ENCODE data around the gene BNC1.
"Not testable (repeated sequence)": the region's sequence is repeated elsewhere in the genome, so short reads cannot be mapped to it uniquely, and the experiment has no call there.

The BNC1 gene

DNA sequence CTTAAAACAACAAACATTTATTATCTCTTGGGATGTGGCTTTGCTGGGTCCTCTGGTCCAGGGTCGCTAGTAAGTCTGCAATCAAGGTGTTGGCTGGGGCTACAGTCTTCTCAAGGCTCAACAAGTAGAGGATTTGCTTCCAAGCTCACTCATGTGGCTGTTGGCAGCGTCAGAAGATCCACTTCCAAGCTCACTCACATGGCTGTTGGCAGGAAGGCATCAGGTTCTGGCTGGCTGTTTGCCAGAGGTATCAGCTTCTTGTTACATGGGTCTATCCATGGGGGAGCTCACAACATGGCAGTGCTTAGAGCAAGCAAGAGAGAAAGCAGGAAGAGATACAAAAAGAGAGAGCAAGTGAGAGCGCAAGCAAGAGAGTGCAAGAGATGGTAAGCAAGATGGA lies 15.0 kb upstream of the BNC1 start:
- in situ Hi-C loops (cut with MboI; ENCODE audit: low sequenced_read_pairs) = no loop called here

GRCh38 chr15:83295417-83295816 lies 11.0 kb upstream of the BNC1 start:
- in situ Hi-C loops (cut with MboI; ENCODE audit: low sequenced_read_pairs) = no loop called here

- in situ Hi-C loops (cut with MboI; ENCODE audit: low sequenced_read_pairs) = no loop called here
These were observed 8.7 kb upstream of the BNC1 start for GRCh38 chr15:83293201-83293600.

DNA sequence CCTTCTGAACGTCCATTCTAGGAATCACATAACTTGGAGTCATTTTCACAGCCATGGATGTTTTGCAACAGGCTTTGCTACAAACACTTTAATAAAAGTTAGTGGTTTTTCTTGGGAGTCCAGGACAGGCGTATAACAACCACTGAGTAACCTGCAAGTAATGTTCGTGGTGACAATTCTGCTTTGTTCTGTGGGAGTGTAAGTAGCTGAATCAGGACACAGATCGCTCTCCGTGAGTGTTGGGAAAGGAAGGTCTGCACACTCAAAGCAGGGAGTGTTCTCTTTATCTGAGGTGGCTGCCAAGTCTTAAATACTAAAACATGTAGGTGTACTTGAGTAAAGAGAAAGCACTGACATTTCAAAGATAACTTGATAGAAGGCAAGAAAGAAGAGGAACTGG lies 7.9 kb upstream of the BNC1 start:
- in situ Hi-C loops (cut with MboI; ENCODE audit: low sequenced_read_pairs) = no loop called here

- in situ Hi-C loops (cut with MboI; ENCODE audit: low sequenced_read_pairs) = no loop called here
These were observed 5.8 kb upstream of the BNC1 start for GRCh38 chr15:83290236-83290635.

GRCh38 chr15:83289160-83289559 lies 4.7 kb upstream of the BNC1 start:
- in situ Hi-C loops (cut with MboI; ENCODE audit: low sequenced_read_pairs) = no loop called here

GRCh38 chr15:83288381-83288801 lies 3.9 kb upstream of the BNC1 start:
- in situ Hi-C loops (cut with MboI; ENCODE audit: low sequenced_read_pairs) = no loop called here

- in situ Hi-C loops (cut with MboI; ENCODE audit: low sequenced_read_pairs) = no loop called here
These were observed 3.1 kb upstream of the BNC1 start for GRCh38 chr15:83287541-83288027.

- in situ Hi-C loops (cut with MboI; ENCODE audit: low sequenced_read_pairs) = no loop called here
These were observed 1.6 kb upstream of the BNC1 start for GRCh38 chr15:83285979-83286553.

- in situ Hi-C loops (cut with MboI; ENCODE audit: low sequenced_read_pairs) = no loop called here
These were observed 967 bp upstream of the BNC1 start for GRCh38 chr15:83285284-83285978.

GRCh38 chr15:83283813-83284558 lies 478 bp downstream of the BNC1 start:
- in situ Hi-C loops (cut with MboI; ENCODE audit: low sequenced_read_pairs) = no loop called here

DNA sequence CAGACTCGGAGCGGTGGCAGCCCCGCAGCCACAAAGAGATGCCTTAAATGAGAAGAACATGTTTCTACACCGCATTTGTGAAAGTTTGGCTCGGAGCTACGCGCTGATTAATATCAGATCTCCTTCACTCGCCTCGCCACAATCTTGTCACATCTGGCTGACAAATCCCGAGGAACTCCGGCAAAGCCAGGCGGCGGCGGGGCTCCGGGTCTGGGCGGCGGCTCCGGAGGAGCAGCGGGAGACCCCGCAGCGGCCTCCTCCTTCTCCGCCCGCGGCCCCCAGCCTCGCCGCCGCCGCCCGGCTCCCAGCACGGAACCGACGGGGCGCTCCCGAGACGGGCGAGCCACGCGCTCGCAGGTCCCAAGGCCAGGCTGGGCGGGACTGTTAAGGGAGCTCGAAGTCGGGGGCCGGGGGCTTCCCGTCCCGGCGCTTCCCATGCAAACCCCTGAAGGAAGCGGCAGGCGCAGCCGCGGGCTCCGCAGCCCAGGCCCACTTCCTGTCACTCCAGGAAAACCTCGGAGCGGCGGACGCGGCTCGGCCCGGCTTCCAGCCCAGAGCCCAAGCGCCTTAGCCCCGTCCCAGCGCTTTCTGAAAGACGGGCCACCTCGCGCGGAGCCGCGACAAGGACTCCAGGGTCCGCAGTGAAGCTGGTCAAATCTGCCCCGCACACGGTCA lies 1.2 kb downstream of the BNC1 start:
- in situ Hi-C loops (cut with MboI; ENCODE audit: low sequenced_read_pairs) = no loop called here

DNA sequence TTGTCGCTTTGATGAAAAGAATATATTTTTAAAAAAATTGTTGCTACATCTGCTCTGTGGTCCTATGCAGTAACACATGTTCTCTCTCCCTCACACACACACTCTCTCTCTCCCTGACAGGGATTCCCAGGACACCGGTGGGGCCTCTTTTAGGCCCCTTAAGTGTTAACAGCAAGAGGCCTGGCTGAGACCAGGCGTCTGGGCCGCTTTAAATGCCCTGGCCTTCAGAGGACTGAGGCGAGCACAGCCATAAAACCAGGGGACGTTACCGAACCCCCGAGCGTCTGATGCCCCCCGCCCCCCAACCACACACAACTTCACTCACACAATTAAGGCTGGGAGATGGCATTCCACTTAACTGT lies 1.7 kb downstream of the BNC1 start:
- in situ Hi-C loops (cut with MboI; ENCODE audit: low sequenced_read_pairs) = no loop called here

DNA sequence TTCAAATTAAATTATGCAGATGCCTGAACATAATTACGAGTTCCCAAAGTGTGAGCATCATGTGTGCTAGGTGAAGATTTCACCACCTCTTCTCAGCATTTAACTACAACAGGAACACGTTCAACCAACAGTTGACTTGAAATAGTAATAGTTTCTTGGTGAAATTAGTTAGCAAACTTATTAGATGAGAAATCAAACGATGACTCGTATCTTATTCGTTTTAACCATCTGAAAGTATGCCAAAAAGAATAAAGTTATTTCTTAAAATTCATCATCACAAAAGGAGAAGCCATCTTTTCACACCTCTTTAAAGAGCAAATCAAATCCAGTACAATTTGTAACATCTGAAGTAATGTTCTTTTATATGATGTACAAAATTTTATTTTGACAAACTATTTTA lies 2.3 kb downstream of the BNC1 start:
- in situ Hi-C loops (cut with MboI; ENCODE audit: low sequenced_read_pairs) = no loop called here

- in situ Hi-C loops (cut with MboI; ENCODE audit: low sequenced_read_pairs) = no loop called here
These were observed 6.3 kb downstream of the BNC1 start for GRCh38 chr15:83278191-83278590.

DNA sequence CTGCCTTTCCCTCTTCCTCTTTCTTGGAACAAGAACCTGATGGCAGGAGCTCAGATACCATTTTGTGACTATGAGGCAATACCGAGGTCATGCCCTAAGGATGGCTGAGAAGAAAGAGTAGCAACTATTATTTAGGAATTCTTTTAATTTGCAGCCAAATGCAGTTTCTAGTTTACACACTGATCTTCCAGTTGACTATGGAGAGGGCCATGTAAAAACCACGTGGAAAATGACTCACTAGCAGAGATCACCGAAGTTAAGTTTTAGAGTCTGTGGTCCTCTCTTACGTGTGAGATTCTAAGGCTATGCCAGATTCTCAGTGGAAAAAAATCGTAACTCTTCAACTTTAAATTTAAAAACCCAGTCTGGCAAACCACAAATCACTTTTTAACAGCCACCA lies 7.8 kb downstream of the BNC1 start:
- in situ Hi-C loops (cut with MboI; ENCODE audit: low sequenced_read_pairs) = no loop called here

GRCh38 chr15:83275412-83275811 lies 9.1 kb downstream of the BNC1 start:
- in situ Hi-C loops (cut with MboI; ENCODE audit: low sequenced_read_pairs) = no loop called here

DNA sequence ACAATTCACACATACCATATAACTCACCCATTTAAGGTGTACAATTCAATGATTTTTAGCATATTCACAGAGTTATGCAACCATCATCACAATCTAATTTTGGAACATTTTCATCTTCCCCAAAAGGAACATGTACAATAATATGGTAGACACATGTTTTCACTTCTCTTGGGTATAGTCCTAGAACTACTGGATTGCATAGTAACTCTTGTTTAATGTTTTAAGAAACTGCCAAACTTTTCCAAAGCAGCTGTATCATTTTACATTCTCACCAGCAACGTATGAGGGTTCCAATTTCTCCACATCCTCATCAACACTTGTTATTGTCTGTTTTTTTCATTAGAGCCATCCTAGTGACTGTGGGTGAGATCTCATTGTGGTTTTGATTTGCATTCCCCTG lies 14.3 kb downstream of the BNC1 start:
- in situ Hi-C loops (cut with MboI; ENCODE audit: low sequenced_read_pairs) = no loop called here

GRCh38 chr15:83268147-83268546 lies 16.3 kb downstream of the BNC1 start:
- in situ Hi-C loops (cut with MboI; ENCODE audit: low sequenced_read_pairs) = no loop called here

DNA sequence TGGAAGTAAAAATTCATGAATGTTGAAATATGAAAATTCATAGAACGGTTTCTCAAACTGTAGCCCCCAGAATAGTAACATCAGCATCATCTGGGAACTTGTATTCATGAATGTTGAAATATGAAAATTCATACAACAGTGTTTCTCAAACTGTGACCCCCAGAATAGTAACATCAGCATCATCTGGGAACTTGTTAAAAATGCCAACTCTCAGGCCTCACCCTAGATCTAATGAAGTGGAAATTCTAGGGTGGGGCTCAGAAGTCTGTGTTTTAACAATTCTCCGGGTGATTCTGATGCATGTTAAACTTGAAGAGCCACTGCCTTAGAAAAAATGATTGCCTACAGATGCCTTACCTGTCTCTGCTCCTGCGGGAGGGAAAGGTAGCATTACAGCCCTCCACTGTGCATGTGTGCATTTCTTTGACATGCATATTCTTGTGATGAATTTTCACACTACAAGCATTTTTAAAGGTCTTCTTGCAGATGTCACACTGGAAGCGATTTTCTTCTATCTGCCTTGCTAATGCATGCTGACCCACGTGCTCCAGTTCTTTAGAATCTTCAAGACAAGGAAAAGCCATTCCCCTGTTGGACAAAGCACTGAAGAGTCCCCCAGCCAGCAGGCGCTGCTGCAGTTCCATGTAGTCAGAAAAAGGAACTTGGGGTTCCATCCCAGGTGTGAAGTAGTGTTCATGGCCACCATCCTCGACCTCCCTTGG lies 21.7 kb downstream of the BNC1 start:
- in situ Hi-C loops (cut with MboI; ENCODE audit: low sequenced_read_pairs) = no loop called here

DNA sequence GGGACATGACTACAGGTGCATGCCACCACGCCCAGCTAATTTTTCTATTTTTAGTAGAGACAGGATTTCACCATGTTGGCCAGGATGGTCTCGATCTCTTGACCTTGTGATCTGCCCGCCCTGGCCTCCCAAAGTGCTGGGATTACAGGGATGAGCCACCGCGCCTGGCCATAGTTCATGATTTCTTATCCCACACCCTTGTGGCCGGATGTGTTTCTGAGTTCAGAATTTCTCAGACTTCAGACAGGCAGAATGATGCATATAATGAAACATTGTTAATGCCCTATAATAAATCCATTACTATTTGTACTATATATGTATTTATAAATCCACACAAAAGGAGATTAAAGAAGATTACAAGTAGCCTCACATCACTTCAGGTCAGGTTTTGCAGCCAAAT lies 22.3 kb downstream of the BNC1 start:
- in situ Hi-C loops (cut with MboI; ENCODE audit: low sequenced_read_pairs) = not testable (repeated sequence)
